BLaER1 treated with 17β-estradiol and CSF1 and Interleukin-3, amounts not matched to agents 10 nM and 100 nM (cell line): ENCODE measurements around the gene PARD3B.

Source experiments
- H3K27ac ChIP-seq, 11 experiments: shearing (Covaris generic); formaldehyde crosslinking; 2 replicates each; pipeline ENCODE4 v1.8.1; 2022
- H3K27me3 ChIP-seq, 11 experiments: shearing (Covaris generic); formaldehyde crosslinking; 2 replicates each; pipeline ENCODE4 v1.8.1; 2022
- H3K36me3 ChIP-seq, 11 experiments: shearing (Covaris generic); formaldehyde crosslinking; 2 replicates each; pipeline ENCODE4 v1.8.1; 2022
- H3K4me1 ChIP-seq, 10 experiments: shearing (Covaris generic); formaldehyde crosslinking; 2 replicates each; pipeline ENCODE4 v1.8.1; 2022
- H3K4me2 ChIP-seq, 11 experiments: shearing (Covaris generic); formaldehyde crosslinking; 2 replicates each; pipeline ENCODE4 v1.8.1; 2022
- H3K4me3 ChIP-seq, 10 experiments: shearing (Covaris generic); formaldehyde crosslinking; 2 replicates each; pipeline ENCODE4 v1.8.1; 2022
- H3K9ac ChIP-seq, 11 experiments: shearing (Covaris generic); formaldehyde crosslinking; 2 replicates each; pipeline ENCODE4 v1.8.1; 2022
- H3K9me3 ChIP-seq, 11 experiments: shearing (Covaris generic); formaldehyde crosslinking; replicated peaks in 1 of 11; 2 replicates each; pipeline ENCODE4 v1.8.1; 2022
- H4K20me1 ChIP-seq, 11 experiments: shearing (Covaris generic); formaldehyde crosslinking; 2 replicates each; pipeline ENCODE4 v1.8.1; 2022
- Cebpa-rat ChIP-seq, 11 experiments: shearing (Covaris generic); IDR thresholded peaks; 2 replicates each; pipeline ENCODE4 v1.8.1; 2022

The PARD3B gene

DNA sequence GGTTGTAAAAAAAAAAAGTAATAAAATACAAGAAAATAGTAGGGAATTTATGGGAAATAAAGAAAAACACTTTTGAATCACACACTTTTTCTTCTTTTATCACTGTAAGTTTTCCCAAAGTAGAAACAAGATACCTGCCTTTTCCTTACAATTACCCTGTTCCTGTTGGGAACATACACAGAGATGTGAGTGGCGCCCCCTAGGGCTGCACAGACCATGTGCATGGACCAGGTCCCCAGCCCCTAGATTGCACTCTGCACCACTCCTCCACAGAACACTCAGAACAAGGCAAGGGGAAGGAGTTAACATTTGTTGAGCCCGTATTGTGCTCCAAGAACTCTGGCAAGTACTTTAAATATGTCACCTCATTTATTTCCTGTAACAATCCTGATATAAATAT is 1018.4 kb downstream of the PARD3B start:
- Histone ChIP-seq H3K27ac (no peak overlapping the region), H3K4me2 (no peak overlapping the region), H3K4me1 (peaks cover 0 to 4% (median 0%) of the 10 kb centered on the region in 10 experiments; a peak in 1 of 20 replicates), H3K4me3 (no peak overlapping the region), H3K27me3 (no peaks in the 10 kb centered on the region), H4K20me1 (no peaks in the 10 kb centered on the region), H3K9ac (no peak overlapping the region), H3K36me3 (no peaks in the 10 kb centered on the region), H3K9me3 (no peaks in the 10 kb centered on the region)
- no peak for TF ChIP-seq Cebpa-rat (IDR thresholded peaks at IDR 0.05)

DNA sequence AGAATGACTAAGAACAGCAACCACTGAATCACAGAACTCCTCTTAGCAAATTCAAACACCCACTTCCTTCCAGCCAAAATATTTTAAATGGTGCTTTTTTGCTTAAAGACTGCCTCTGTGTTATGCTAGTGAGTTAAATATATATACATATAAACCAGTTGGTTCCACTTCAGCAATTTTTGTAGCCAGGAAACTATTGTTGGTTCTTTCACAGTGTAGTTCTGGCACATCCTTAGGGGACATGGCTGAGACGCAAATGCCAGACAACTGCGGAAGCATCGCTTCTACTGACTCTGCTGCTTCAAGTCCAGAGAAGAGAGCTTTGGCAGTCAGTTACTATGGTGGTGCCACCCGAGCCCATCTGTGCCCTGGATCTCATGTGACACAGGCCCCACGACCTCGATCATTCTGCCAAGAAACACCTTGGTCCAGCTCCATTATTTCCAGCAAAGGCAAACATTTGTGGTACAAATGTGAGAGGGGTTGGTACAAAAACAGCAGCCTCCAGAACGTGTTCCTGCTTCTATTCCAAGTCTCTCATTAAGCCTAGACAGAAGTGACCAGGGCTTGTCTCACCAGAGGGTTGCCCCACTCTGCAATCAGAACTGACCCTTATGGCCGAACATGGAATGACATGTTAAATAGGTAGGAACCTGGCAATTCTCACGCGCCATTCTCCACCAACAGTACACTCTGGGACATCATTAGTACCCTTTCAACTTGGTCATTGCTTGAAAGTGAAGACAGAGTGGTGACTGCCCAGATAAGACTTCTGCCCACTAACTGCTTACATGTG is 1019.3 kb downstream of the PARD3B start:
- no peak overlapping the region for H3K27ac ChIP-seq
- H3K4me1 ChIP-seq: peaks cover 0 to 4% (median 0%) of the 10 kb centered on the region in 10 experiments; a peak in 1 of 20 replicates
- no peak overlapping the region for H3K9ac ChIP-seq
- H3K27me3 ChIP-seq: no peaks in the 10 kb centered on the region
- H3K4me3 ChIP-seq: no peak overlapping the region
- no peaks in the 10 kb centered on the region for H3K9me3 ChIP-seq
- no peaks in the 10 kb centered on the region for H4K20me1 ChIP-seq
- no peaks in the 10 kb centered on the region for H3K36me3 ChIP-seq
- H3K4me2 ChIP-seq: no peak overlapping the region
- TF ChIP-seq Cebpa-rat (IDR thresholded peaks at IDR 0.05): no peak

DNA sequence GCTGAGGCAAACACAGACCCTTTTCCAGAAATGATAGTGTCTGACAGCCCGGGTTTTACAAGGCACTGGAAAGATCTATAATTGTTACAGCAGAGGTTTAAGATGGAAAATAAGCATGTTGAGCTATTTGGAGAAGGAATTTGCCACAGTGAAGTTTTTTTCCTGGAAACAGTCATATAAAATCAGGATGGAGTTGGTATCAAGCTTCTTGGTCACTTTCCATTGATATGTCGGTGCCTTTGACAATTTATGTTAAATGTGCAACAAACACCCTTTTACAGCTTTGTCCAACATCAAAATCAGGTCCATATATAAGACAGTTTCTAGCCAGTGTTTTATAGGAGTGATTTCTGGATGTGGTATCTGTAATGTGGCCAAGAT is 1019.9 kb downstream of the PARD3B start:
- Histone ChIP-seq H3K27ac (no peak overlapping the region), H3K4me1 (peaks cover 0 to 4% (median 0%) of the 10 kb centered on the region in 10 experiments; a peak in 1 of 20 replicates), H3K27me3 (no peaks in the 10 kb centered on the region), H4K20me1 (no peaks in the 10 kb centered on the region), H3K4me2 (no peak overlapping the region), H3K9ac (no peak overlapping the region), H3K36me3 (no peaks in the 10 kb centered on the region), H3K9me3 (no peaks in the 10 kb centered on the region), H3K4me3 (no peak overlapping the region)
- TF ChIP-seq Cebpa-rat (IDR thresholded peaks at IDR 0.05): no peak

GRCh38 chr2:205566606-205567168 is 1021.4 kb downstream of the PARD3B start:
- no peaks in the 10 kb centered on the region for H3K9me3 ChIP-seq
- no peaks in the 10 kb centered on the region for H4K20me1 ChIP-seq
- no peaks in the 10 kb centered on the region for H3K27me3 ChIP-seq
- H3K4me1 ChIP-seq: no peaks in the 10 kb centered on the region
- H3K9ac ChIP-seq: no peak overlapping the region
- no peak for TF ChIP-seq Cebpa-rat (IDR thresholded peaks at IDR 0.05)
- no peaks in the 10 kb centered on the region for H3K36me3 ChIP-seq
- H3K27ac ChIP-seq: no peak overlapping the region
- no peak overlapping the region for H3K4me2 ChIP-seq
- no peak overlapping the region for H3K4me3 ChIP-seq

DNA sequence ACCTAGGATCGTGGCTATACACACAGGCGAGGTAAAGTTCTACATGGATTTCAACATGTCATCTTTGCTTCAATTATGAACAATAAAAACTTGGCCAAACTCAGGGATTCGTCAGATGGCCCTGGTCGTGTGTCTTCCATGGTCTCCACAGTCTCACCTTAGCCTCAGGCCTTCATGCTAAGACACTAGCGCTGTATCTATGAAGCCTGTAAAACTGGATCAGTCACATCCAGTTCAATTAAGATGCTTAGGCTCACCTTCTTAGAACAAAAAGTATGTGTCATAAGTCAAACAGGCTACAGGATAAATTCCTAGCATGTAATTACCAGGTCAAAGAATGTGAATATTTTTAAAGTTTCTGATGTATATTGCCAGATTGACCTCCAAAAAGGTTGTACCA is 1023.3 kb downstream of the PARD3B start:
- H3K27me3 ChIP-seq: no peaks in the 10 kb centered on the region
- H3K4me1 ChIP-seq: no peaks in the 10 kb centered on the region
- no peaks in the 10 kb centered on the region for H3K36me3 ChIP-seq
- no peaks in the 10 kb centered on the region for H4K20me1 ChIP-seq
- no peak for TF ChIP-seq Cebpa-rat (IDR thresholded peaks at IDR 0.05)
- H3K27ac ChIP-seq: no peak overlapping the region
- no peaks in the 10 kb centered on the region for H3K9me3 ChIP-seq
- H3K9ac ChIP-seq: no peak overlapping the region
- H3K4me3 ChIP-seq: no peak overlapping the region
- no peak overlapping the region for H3K4me2 ChIP-seq

DNA sequence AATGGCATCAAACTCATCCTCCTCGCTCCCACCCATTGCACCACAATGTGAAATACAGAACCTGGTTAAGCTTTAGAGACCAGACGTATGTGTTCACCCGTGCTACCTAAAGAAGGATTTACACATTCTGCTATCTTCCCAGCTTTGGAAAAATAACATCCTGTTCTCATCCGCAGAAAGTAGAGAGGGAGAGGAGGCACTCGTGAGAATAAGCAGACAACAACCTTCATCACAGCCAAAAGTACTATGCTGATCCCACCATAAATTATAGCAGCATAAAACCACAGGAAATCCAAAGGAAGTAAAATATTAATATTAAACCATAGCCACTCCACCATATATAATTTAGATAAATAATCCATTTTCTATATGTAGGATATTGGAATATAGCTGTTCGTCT is 1025.4 kb downstream of the PARD3B start:
- peaks cover 0 to 2% (median 0%) of the 10 kb centered on the region in 11 experiments; a peak in 3 of 22 replicates for H3K9me3 ChIP-seq
- H3K4me3 ChIP-seq: no peak overlapping the region
- no peaks in the 10 kb centered on the region for H3K36me3 ChIP-seq

DNA sequence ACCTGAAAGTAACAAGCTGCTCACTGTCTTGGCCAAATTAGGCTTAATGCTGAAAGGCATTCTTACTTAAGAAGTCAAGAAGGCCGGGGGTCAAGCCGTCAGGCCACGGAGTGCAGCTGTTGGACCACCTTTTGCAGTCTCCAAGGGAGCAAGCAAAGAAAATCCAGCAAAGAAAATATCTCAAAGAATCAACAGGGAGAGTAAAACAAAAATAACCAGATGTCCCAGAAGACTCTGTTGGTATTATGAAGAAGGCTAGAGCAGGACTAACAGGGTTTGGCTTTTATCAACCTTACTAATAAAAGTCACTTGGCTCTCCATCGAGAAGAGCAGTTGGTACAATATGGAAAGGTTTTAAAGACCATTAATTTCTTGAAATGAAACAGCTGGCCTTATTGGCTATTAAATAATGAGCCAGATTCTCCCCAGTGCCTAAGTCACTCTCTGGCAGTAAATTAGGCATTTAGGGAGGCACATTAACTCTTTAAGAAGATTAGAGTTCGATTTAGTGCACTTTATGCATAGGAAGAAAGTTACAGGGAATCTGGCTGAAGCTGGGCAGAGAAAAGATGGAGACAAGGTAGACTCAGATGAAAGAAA is 1026.2 kb downstream of the PARD3B start:
- no peak for TF ChIP-seq Cebpa-rat (IDR thresholded peaks at IDR 0.05)
- Histone ChIP-seq H3K27me3 (no peaks in the 10 kb centered on the region), H4K20me1 (no peaks in the 10 kb centered on the region), H3K27ac (no peak overlapping the region), H3K9me3 (peaks cover 0 to 10% (median 0%) of the 10 kb centered on the region in 11 experiments; a peak in 3 of 22 replicates), H3K4me1 (no peaks in the 10 kb centered on the region), H3K36me3 (no peaks in the 10 kb centered on the region), H3K9ac (no peak overlapping the region), H3K4me3 (no peak overlapping the region), H3K4me2 (no peak overlapping the region)

More for the DNA sequence above, 1025.4 kb downstream of the PARD3B start:
- no peak for TF ChIP-seq Cebpa-rat (IDR thresholded peaks at IDR 0.05)
- Histone ChIP-seq H3K4me1 (no peaks in the 10 kb centered on the region), H4K20me1 (no peaks in the 10 kb centered on the region), H3K27me3 (no peaks in the 10 kb centered on the region), H3K27ac (no peak overlapping the region), H3K4me2 (no peak overlapping the region), H3K9ac (no peak overlapping the region)

GRCh38 chr2:205574001-205574400 is 1028.7 kb downstream of the PARD3B start:
- H3K9ac ChIP-seq: no peak overlapping the region
- no peaks in the 10 kb centered on the region for H4K20me1 ChIP-seq
- H3K4me1 ChIP-seq: no peaks in the 10 kb centered on the region
- no peaks in the 10 kb centered on the region for H3K36me3 ChIP-seq
- H3K27ac ChIP-seq: no peak overlapping the region
- H3K9me3 ChIP-seq: peaks cover 0 to 11% (median 0%) of the 10 kb centered on the region in 11 experiments; a peak in 3 of 22 replicates
- H3K4me3 ChIP-seq: no peak overlapping the region
- H3K27me3 ChIP-seq: no peaks in the 10 kb centered on the region
- H3K4me2 ChIP-seq: no peak overlapping the region
- no peak for TF ChIP-seq Cebpa-rat (IDR thresholded peaks at IDR 0.05)

DNA sequence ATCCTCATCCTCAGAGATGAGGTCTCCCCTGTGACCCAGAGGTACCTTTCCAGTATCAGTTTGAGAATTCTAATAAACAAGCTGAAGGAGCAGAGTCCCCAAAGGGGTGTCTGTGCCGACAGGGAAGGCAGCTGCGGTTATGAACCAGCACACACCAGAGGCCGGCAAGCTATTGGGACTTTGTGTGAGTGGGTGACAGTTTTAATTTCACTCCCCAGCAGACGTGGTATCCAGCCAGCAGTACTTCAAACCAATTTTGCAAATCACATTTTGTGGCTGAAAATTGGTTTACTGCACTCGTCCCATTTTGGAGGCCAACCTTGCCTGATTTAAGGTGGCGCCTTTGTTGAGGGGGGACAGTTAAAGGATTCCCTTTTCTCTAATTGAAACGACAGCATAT is 1034.1 kb downstream of the PARD3B start:
- no peak for TF ChIP-seq Cebpa-rat (IDR thresholded peaks at IDR 0.05)

More for the DNA sequence above, 1034.1 kb downstream of the PARD3B start:
- Histone ChIP-seq H3K9me3 (peaks cover 0 to 11% (median 0%) of the 10 kb centered on the region in 11 experiments; a peak in 3 of 22 replicates), H4K20me1 (no peaks in the 10 kb centered on the region; a peak in 1 of 22 replicates), H3K36me3 (no peaks in the 10 kb centered on the region), H3K27ac (no peak overlapping the region), H3K4me2 (no peak overlapping the region), H3K27me3 (no peaks in the 10 kb centered on the region), H3K9ac (no peak overlapping the region), H3K4me3 (no peak overlapping the region), H3K4me1 (no peaks in the 10 kb centered on the region)
